A549 (cell line): ENCODE results near the gene SMO. TPM values are rescaled to one million over a fixed set of nuclear protein-coding genes. Genes with fewer than 3 reads are reported as not detected.

Experiments used
- ATAC-seq, 2 experiments: fragments of 200-7000 bp in 1 of 2; fragments of >200 bp in 1 of 2; cut with Nextera tagmentation in 1 of 2; cut with Tn5 transposase in 1 of 2; 3 replicates each; pipeline versions ENCODE4 v1.8.0 to v1.9.1; 2018 to 2020; ENCODE audit warnings: mild to moderate bottlenecking in 1 of 2, moderate library complexity in 1 of 2
- CTCF ChIA-PET: fragments of 300-600 bp; sonication (Branson Sonifier 250); formaldehyde crosslinking; extraction: SDS; loops from one replicate; lab custom pipeline; 2021; ENCODE audit warnings: antibody characterized with exemption, inconsistent platforms; lab: Yijun Ruan, JAX
- POLR2A ChIA-PET: fragments of 350-600 bp; formaldehyde crosslinking; extraction: SDS; loops from one replicate; lab custom pipeline; 2021; ENCODE audit warnings: antibody characterized with exemption, inconsistent platforms; lab: Yijun Ruan, JAX
- DNase-seq, 2 experiments: peaks; one replicate each; pipeline versions ENCODE4 v3.0.0 to v3.0.0-alpha.2; 2011 to 2016; ENCODE audit warnings: low read depth in 1 of 2, low spot score in 1 of 2
- FAIRE-seq: peaks from 2 replicates; lab custom pipeline; 2011; peaks lifted over from hg19 to GRCh38; lab: Jason Lieb, UNC
- H3K27ac ChIP-seq, 2 experiments: fragments of >200 bp; sonication (Bioruptor Twin); formaldehyde crosslinking; 3 replicates each; pipeline ENCODE4 v1.5.1; 2016 to 2017
- H3K4me1 ChIP-seq: fragments of >200 bp; sonication (Bioruptor Twin); formaldehyde crosslinking; 3 replicates; pipeline ENCODE4 v1.6.1; 2016
- H3K4me2 ChIP-seq: fragments of >200 bp; sonication (Bioruptor Twin); formaldehyde crosslinking; 3 replicates; pipeline ENCODE4 v1.6.1; 2016
- H3K4me3 ChIP-seq: fragments of >200 bp; sonication (Bioruptor Twin); formaldehyde crosslinking; 3 replicates; pipeline ENCODE4 v1.5.1; 2016
- H3K9me3 ChIP-seq: fragments of >200 bp; sonication (Bioruptor Twin); formaldehyde crosslinking; 3 replicates; pipeline ENCODE4 v1.6.1; 2016
- CBX2 ChIP-seq: fragments of 200-600 bp; sonication (generic); IDR thresholded peaks from 2 replicates; pipeline ENCODE4 v1.6.1; 2016; ENCODE audit warnings: low read depth, mild to moderate bottlenecking, borderline replicate concordance
- CEBPB ChIP-seq, 2 experiments: fragments of >200 bp in 1 of 2; sonication (Bioruptor Twin) in 1 of 2; formaldehyde crosslinking in 1 of 2; IDR thresholded peaks; 2 replicates each; pipeline ENCODE4 v1.6.1; 2012 to 2016
- CTCF ChIP-seq: fragments of >200 bp; sonication (Bioruptor Twin); formaldehyde crosslinking; IDR thresholded peaks from 3 replicates; pipeline ENCODE4 v1.5.1; 2016
- EHF ChIP-seq: fragments of 250-450 bp; sonication (Bioruptor Pico); IDR thresholded peaks from 2 replicates; pipeline ENCODE4 v1.5.0; 2020; ENCODE audit warnings: mild to moderate bottlenecking
- EHMT2 ChIP-seq: fragments of 200-600 bp; sonication (generic); IDR thresholded peaks from 2 replicates; pipeline ENCODE4 v1.6.1; 2016; ENCODE audit warnings: antibody characterized with exemption, low read depth, mild to moderate bottlenecking, moderate library complexity
- ELK1 ChIP-seq: fragments of 150-350 bp; IDR thresholded peaks from 2 replicates; pipeline ENCODE4 v1.6.1; 2014; ENCODE audit warnings: low read depth, mild to moderate bottlenecking, low read length
- HDAC2 ChIP-seq: fragments of 200-600 bp; sonication (generic); IDR thresholded peaks from 2 replicates; pipeline ENCODE4 v1.6.1; 2016
- HEYL ChIP-seq: fragments of 250-450 bp; sonication (Bioruptor Pico); IDR thresholded peaks from 2 replicates; pipeline ENCODE4 v1.8.0; 2021; ENCODE audit warnings: mild to moderate bottlenecking, moderate library complexity
- HMGXB4 ChIP-seq: fragments of 250-450 bp; sonication (Bioruptor Pico); IDR thresholded peaks from 2 replicates; pipeline ENCODE4 v1.5.0; 2021; ENCODE audit warnings: mild to moderate bottlenecking, moderate library complexity, borderline replicate concordance
- JUNB ChIP-seq: fragments of >200 bp; sonication (Bioruptor Twin); formaldehyde crosslinking; IDR thresholded peaks from 2 replicates; pipeline ENCODE4 v1.6.1; 2016
- KDM1A ChIP-seq: fragments of 200-600 bp; sonication (generic); IDR thresholded peaks from 2 replicates; pipeline ENCODE4 v1.6.1; 2016; ENCODE audit warnings: low read depth, mild to moderate bottlenecking
- KDM5A ChIP-seq: fragments of 200-600 bp; sonication (generic); IDR thresholded peaks from 2 replicates; pipeline ENCODE4 v1.6.1; 2016; ENCODE audit warnings: antibody characterized with exemption, mild to moderate bottlenecking
- MAX ChIP-seq: IDR thresholded peaks from 2 replicates; pipeline ENCODE4 v1.6.1; 2012
- MYC ChIP-seq: IDR thresholded peaks from 2 replicates; pipeline ENCODE4 v1.6.1; 2012; ENCODE audit warnings: mild to moderate bottlenecking, inconsistent platforms, low read length, improper control_type of control experiment, borderline replicate concordance
- NFE2L2 ChIP-seq: fragments of 150-350 bp; conservative IDR thresholded peaks from 2 replicates; pipeline ENCODE4 v1.6.1; 2014; ENCODE audit warnings: low read length
- PHF8 ChIP-seq: fragments of 200-600 bp; sonication (generic); IDR thresholded peaks from 2 replicates; pipeline ENCODE4 v1.6.1; 2016; ENCODE audit warnings: low read depth, mild to moderate bottlenecking, antibody characterized with exemption, moderate library complexity, borderline replicate concordance
- REST ChIP-seq: fragments of 200-600 bp; sonication (generic); IDR thresholded peaks from 2 replicates; pipeline ENCODE4 v1.6.1; 2016; ENCODE audit warnings: antibody characterized with exemption, mild to moderate bottlenecking, moderate library complexity
- RFX5 ChIP-seq: fragments of 450-650 bp; IDR thresholded peaks from 2 replicates; pipeline ENCODE4 v1.7.1; 2014; ENCODE audit warnings: antibody characterized with exemption, mild to moderate bottlenecking, moderate library complexity
- SMC3 ChIP-seq: fragments of >200 bp; sonication (Bioruptor Twin); formaldehyde crosslinking; IDR thresholded peaks from 3 replicates; pipeline ENCODE4 v1.6.1; 2018; ENCODE audit warnings: inconsistent platforms
- TFCP2L1 ChIP-seq: fragments of 250-450 bp; sonication (Bioruptor Pico); IDR thresholded peaks from 2 replicates; pipeline ENCODE4 v1.5.0; 2021; ENCODE audit warnings: mild to moderate bottlenecking
- TP53 ChIP-seq: fragments of 250-450 bp; sonication (Bioruptor Pico); IDR thresholded peaks from 2 replicates; pipeline ENCODE4 v1.5.0; 2021; ENCODE audit warnings: mild to moderate bottlenecking, moderate library complexity
- ZFP36 ChIP-seq: fragments of 450-650 bp; IDR thresholded peaks from 2 replicates; pipeline ENCODE4 v1.6.1; 2014; ENCODE audit warnings: borderline replicate concordance; ENCODE audit not compliant: partially characterized antibody
- WGBS: methylation state at CpG from one replicate; pipeline ENCODE4 v1.1.6; 2017; ENCODE audit errors: missing lambda C conversion rate; 5-methylcytosine and 5-hydroxymethylcytosine counted together
- polyA plus RNA-seq, 4 experiments: library from polyadenylated mRNA; depleted of rRNA in 3 of 4; stranded (reverse); fragments of >200 nt; fragmentation: RNase III in 1 of 4; extraction: RNeasy Plus Mini Kit Qiagen cat#74134 plus additional on column Dnase treatment in 1 of 4; gene quantifications; 2 replicates in 3 of 4; 3 replicates in 1 of 4; pipeline ENCODE4 v1.2.3, GENCODE V29; 2011 to 2017

The SMO gene
- polyA plus RNA-seq, 2 of the 4 experiments (the other 2 are of a cell fraction), result 11.8 to 18.3 TPM

GRCh38 chr7:129189661-129190310 is 1.4 kb downstream of the SMO start:
- ChIA-PET CTCF (interaction anchor here (1.0 to 2.6 kb wide), 3 partner anchors 26 to 135 kb away, joined by 3 to 12 read pairs (median 4); partner anchors contain the start of gene TNPO3), POLR2A (interaction anchor here (2.0 kb wide), 1 partner anchor 26 kb away, joined by 6 read pairs; no protein-coding TSS in a partner anchor)
- peak overlapping the region; percentile 89 for H3K4me2 ChIP-seq
- no peak for FAIRE-seq
- no peak for DNase-seq
- 74% methylated on average over 13 of the region's 13 CpGs for WGBS
- peak overlapping the region; percentile 88 to 97; a peak in 5 of 6 replicates for H3K27ac ChIP-seq
- H3K4me3 ChIP-seq, result peak overlapping the region; percentile 87
- peaks cover 12% of the 10 kb centered on the region for H3K4me1 ChIP-seq
- no peak for TF ChIP-seq KDM5A
- TF ChIP-seq TFCP2L1, result no peak
- no peak for TF ChIP-seq HEYL (CRISPR knock-in tag)
- TF ChIP-seq JUNB, result no peak
- TF ChIP-seq MYC, result no peak
- TF ChIP-seq SMC3, result no peak
- TF ChIP-seq EHF, result no peak
- no peak for TF ChIP-seq RFX5
- no peak for TF ChIP-seq KDM1A
- H3K9me3 ChIP-seq, result no peaks in the 10 kb centered on the region
- no peak for ATAC-seq

GRCh38 chr7:129191272-129191671 is 2.8 kb downstream of the SMO start:
- Histone ChIP-seq H3K4me1 (peaks cover 12% of the 10 kb centered on the region), H3K9me3 (no peaks in the 10 kb centered on the region), H3K4me2 (no peak overlapping the region), H3K27ac (no peak overlapping the region), H3K4me3 (no peak overlapping the region)
- WGBS, result 76% methylated on average over 3 of the region's 3 CpGs
- TF ChIP-seq CEBPB (IDR thresholded peaks at IDR 0.05) (no peak), TFCP2L1 (no peak)
- TF ChIP-seq, all 56 proteins: peak for 0
- FAIRE-seq (no peak), DNase-seq (no peak), ATAC-seq (no peak)
- POLR2A ChIA-PET, result no interaction called here
- CTCF ChIA-PET, result interaction anchor here (1.2 to 1.4 kb wide), 2 partner anchors 20 to 25 kb away, joined by 3 to 4 read pairs; no protein-coding TSS in a partner anchor

- ChIA-PET POLR2A (no interaction called here), CTCF (interaction anchor here (0.6 to 3.3 kb wide), 3 partner anchors 16 to 82 kb away, joined by 3 to 21 read pairs (median 11); no protein-coding TSS in a partner anchor)
- Histone ChIP-seq H3K9me3 (no peaks in the 10 kb centered on the region), H3K4me3 (no peak overlapping the region), H3K27ac (no peak overlapping the region), H3K4me1 (peaks cover 9% of the 10 kb centered on the region), H3K4me2 (no peak overlapping the region)
- FAIRE-seq (no peak), ATAC-seq (no peak), DNase-seq (no peak)
- no peak for TF ChIP-seq TP53 (CRISPR knock-in tag)
- no peak for TF ChIP-seq NFE2L2
- no peak for TF ChIP-seq ZFP36
- TF ChIP-seq PHF8, result no peak
- TF ChIP-seq ELK1, result no peak
- TF ChIP-seq SMC3, result no peak
- no peak for TF ChIP-seq MAX
- TF ChIP-seq RFX5, result no peak
- no peak for TF ChIP-seq REST
- no peak for TF ChIP-seq HEYL (CRISPR knock-in tag)
- TF ChIP-seq CBX2, result no peak
- no peak for TF ChIP-seq HMGXB4 (CRISPR knock-in tag)
- TF ChIP-seq EHMT2, result no peak
- no peak for TF ChIP-seq TFCP2L1
- no peak for TF ChIP-seq CTCF
- TF ChIP-seq HDAC2, result no peak
- TF ChIP-seq, all 56 proteins: peak for 0
- WGBS, result 69% methylated on average over 3 of the region's 3 CpGs
These were observed 5.5 kb downstream of the SMO start for GRCh38 chr7:129193892-129194291.
